Tracheal epithelial cell (primary cell): ENCODE measurements around the gene ZBED1. TPM values are rescaled to one million over a fixed set of nuclear protein-coding genes. Genes with fewer than 3 reads are reported as not detected.

Experiments used
- total RNA-seq: library from RNA; depleted of rRNA; stranded (reverse); fragments of >200 nt; gene quantifications from 2 replicates; pipeline ENCODE4 v1.2.1, GENCODE V29; 2014

ZBED1 gene
- 11.7 and 32.8 TPM in 2 replicates for total RNA-seq

GRCh38 chrX:2500803-2501558 lies at the start of gene ZBED1, which contains the start of gene DHRSX:
Gene ZBED1, minus strand, starts transcription at chrX:2500976. Its CDS starts 10,257 bp downstream, at chrX:2490719.
Gene DHRSX, minus strand, starts transcription at chrX:2500976. Its CDS starts 51 bp downstream, at chrX:2500925.

Other genes starting within 250 kb of the ZBED1 start
- gene DHRSX, start within 50 bp of the ZBED1 start, total RNA-seq, result 18.3 and 21.9 TPM in 2 replicates
- gene CD99, start 190.3 kb upstream of the ZBED1 start, total RNA-seq, result 46.0 and 76.1 TPM in 2 replicates